ENCODE data around the gene RIN3.

RIN3 gene

DNA sequence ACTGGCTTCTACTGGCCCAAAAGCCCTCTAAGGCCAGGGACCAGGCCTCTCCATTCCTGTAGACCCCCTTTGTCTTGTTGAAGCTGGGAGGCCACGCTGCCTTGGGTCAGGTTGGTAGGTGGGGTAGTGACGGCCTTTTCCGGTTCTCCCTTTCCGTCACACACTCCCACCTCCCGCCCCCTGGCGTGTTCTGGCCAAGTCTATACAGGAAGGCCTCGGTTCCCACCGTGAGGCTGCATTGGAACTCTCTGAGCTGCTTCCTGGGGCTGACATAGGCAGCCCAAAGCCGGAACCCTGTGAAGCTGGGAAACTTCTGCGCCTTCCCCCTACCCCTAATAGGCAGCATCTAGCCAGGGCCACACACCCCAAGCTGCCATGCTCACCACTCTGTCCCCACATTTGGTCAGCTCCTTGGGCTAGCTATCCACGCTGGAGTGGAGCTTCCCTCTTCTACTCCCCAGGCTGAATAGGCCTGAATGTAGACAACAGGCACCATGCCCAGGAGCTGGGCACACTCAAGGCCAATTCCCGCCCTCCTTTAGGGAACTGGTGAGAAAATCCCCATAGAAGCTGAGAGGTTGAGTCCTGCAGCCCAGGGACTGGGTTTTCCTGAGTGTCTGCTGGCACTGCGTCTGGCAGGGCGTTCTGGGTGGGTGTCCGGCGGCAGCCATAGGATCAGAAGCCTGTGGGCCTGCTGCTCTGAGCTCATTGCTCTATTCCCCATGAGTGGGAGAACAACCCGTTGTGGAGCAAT is 35.7 kb downstream of the RIN3 start:
- Mint-ChIP-seq H3K27ac (peak overlapping the region; percentile 64), H3K27me3 (ENCODE audit: low read depth, poor library complexity) (peaks cover 4% of the 10 kb centered on the region), H3K9me3 (no peaks in the 10 kb centered on the region), H3K36me3 (ENCODE audit: low read depth) (no peaks in the 10 kb centered on the region), H3K4me1 (peaks cover 7% of the 10 kb centered on the region), H3K4me3 (no peak overlapping the region)
- TF ChIP-seq, protein P1, sequence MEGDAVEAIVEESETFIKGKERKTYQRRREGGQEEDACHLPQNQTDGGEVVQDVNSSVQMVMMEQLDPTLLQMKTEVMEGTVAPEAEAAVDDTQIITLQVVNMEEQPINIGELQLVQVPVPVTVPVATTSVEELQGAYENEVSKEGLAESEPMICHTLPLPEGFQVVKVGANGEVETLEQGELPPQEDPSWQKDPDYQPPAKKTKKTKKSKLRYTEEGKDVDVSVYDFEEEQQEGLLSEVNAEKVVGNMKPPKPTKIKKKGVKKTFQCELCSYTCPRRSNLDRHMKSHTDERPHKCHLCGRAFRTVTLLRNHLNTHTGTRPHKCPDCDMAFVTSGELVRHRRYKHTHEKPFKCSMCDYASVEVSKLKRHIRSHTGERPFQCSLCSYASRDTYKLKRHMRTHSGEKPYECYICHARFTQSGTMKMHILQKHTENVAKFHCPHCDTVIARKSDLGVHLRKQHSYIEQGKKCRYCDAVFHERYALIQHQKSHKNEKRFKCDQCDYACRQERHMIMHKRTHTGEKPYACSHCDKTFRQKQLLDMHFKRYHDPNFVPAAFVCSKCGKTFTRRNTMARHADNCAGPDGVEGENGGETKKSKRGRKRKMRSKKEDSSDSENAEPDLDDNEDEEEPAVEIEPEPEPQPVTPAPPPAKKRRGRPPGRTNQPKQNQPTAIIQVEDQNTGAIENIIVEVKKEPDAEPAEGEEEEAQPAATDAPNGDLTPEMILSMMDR (IDR thresholded peaks at IDR 0.05), result no peak
- DNase-seq, result no peak

DNA sequence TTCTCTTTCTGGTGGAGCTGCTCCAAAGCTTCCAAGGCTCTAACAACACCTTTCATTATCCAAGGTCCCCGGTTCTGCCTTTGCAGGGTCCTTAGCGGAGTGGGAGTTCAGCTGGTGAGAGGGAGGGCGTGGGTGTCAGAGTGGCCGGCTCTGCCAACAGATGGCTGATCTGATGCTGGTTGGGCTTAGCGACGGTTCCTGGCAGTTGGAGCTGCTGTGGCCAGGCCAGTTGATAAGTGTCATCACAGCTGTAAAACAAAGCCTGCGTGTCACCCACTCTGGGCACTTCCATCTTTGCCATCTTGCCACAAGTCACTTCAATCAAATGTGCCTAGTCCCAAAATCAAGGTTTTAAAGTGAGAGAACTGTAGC is 36.3 kb downstream of the RIN3 start:
- TF ChIP-seq, protein P1 (IDR thresholded peaks at IDR 0.05), result no peak
- Mint-ChIP-seq H3K4me1 (peaks cover 7% of the 10 kb centered on the region), H3K36me3 (ENCODE audit: low read depth) (no peaks in the 10 kb centered on the region), H3K9me3 (no peaks in the 10 kb centered on the region), H3K27me3 (ENCODE audit: low read depth, poor library complexity) (peaks cover 4% of the 10 kb centered on the region), H3K4me3 (no peak overlapping the region), H3K27ac (no peak overlapping the region)
- no peak for DNase-seq

DNA sequence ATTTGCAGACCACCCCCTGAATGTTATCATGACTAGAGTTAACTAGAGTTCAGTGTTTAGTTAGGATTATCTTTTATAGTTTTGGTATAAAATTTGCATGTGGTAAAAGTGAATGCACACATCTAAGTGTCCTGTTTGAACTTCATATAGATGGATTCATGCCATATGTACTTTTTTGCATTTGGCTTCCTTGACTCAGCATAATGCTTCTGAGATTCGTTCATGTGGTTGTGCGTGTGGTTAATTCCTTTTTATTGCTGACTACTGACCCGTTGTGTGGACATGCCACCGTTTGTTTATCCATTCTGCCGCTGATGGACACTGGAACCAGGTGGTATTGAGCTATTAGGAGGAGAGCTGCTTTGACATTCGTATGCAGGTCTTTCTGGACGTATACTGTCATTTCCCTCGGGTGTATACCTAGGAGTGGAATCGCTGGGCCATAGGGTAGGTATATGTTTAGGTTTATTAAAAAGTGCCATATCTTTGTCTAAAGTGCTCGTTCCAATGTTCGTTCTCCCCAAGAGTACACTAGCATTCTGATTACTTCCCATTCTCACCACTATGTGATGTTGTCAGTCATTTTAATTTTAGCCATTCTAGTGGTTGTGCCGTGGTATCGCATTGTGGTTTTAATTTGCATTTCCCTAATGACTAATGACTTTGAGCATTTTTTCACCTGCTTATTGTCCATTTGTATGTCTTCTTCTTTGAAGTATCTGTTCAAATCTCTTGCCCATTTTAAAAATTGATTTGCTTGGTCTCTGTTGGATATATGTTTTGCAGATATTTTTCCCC is 37.7 kb downstream of the RIN3 start:
- TF ChIP-seq, protein P1 (IDR thresholded peaks at IDR 0.05), result no peak
- DNase-seq, result no peak
- Mint-ChIP-seq H3K36me3 (ENCODE audit: low read depth) (no peaks in the 10 kb centered on the region), H3K9me3 (no peaks in the 10 kb centered on the region), H3K27me3 (ENCODE audit: low read depth, poor library complexity) (peaks cover 4% of the 10 kb centered on the region), H3K4me1 (peaks cover 7% of the 10 kb centered on the region), H3K4me3 (no peak overlapping the region), H3K27ac (no peak overlapping the region)

DNA sequence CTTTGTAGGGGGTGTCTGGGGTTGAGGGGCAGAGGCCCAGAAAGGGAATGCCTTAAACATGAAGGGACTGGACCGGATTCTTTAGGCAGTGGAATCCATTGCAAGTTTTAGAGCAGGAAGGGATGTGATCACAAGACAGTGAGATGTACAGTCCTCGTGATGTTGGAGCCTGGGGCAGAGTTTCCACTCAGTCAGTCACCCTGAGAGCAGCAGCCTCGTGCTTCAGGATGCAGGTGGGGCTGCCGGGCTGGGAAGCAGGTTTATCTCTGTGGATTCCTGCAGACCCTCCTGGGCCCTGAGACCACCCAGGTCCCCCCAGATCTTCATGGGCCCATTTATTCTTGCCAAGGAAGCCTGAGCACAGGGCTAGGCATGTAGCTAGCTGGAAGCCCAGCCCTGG is 38.5 kb downstream of the RIN3 start:
- Mint-ChIP-seq H3K36me3 (ENCODE audit: low read depth) (no peaks in the 10 kb centered on the region), H3K4me1 (peaks cover 7% of the 10 kb centered on the region), H3K9me3 (no peaks in the 10 kb centered on the region), H3K27me3 (ENCODE audit: low read depth, poor library complexity) (peaks cover 4% of the 10 kb centered on the region), H3K4me3 (no peak overlapping the region), H3K27ac (no peak overlapping the region)
- DNase-seq, result no peak
- TF ChIP-seq, protein P1 (IDR thresholded peaks at IDR 0.05), result no peak

DNA sequence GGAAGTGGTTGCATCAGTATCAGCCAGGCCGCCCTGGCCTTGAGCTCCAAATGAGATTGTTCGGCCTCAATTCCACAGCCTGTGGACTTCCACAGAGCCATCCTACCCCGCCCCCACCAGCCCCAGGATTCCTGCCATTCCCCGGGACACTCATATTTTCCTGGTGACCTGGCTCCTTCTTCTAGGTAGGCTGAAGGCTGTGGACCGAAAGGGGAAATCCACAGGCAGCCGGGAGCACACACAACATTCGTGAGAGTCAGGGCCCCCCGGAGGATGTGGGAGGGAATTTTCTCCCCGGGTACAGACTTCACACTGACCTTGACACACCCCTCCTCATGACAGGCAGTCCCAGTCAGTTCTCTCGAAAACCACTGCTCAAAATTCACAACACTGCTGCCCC is 39.9 kb downstream of the RIN3 start:
- no peaks in the 10 kb centered on the region for H3K36me3 Mint-ChIP-seq (ENCODE audit: low read depth)
- DNase-seq, result no peak
- no peaks in the 10 kb centered on the region for H3K9me3 Mint-ChIP-seq
- peaks cover 4% of the 10 kb centered on the region for H3K27me3 Mint-ChIP-seq (ENCODE audit: low read depth, poor library complexity)
- TF ChIP-seq, protein P1 (IDR thresholded peaks at IDR 0.05), result no peak
- H3K4me1 Mint-ChIP-seq, result peaks cover 7% of the 10 kb centered on the region
- no peak overlapping the region for H3K27ac Mint-ChIP-seq
- H3K4me3 Mint-ChIP-seq, result no peak overlapping the region
